Endothelial cell of umbilical vein (primary cell): Measurements from ENCODE around the gene RPS19BP1. TPM values are rescaled to one million over a fixed set of nuclear protein-coding genes. Genes with fewer than 3 reads are reported as not detected.

Experiments
- BruUV-seq: library from RNA; stranded (reverse); fragments of 400-500 nt; replicated peaks from 2 replicates; lab custom pipeline; 2021; lab: Mats Ljungman, UMichigan
- CTCF ChIA-PET: fragments of 300-600, 350-600 bp; sonication (Branson Sonifier 250); formaldehyde crosslinking; loops from one replicate; lab custom pipeline; 2021; ENCODE audit warnings: antibody characterized with exemption, inconsistent platforms; lab: Charles Lee
- POLR2A ChIA-PET: fragments of 300-600, 350-600 bp; sonication (Branson Sonifier 250); formaldehyde crosslinking; loops from one replicate; lab custom pipeline; 2021; ENCODE audit warnings: antibody characterized with exemption, inconsistent platforms; lab: Charles Lee
- DNase-seq: peaks from one replicate; pipeline ENCODE4 v3.0.0-alpha.2; 2011; ENCODE audit warnings: low read depth, low spot score
- FAIRE-seq: peaks from 2 replicates; lab custom pipeline; 2011; peaks lifted over from hg19 to GRCh38; lab: Jason Lieb, UNC
- H2AFZ ChIP-seq: 2 replicates; pipeline ENCODE4 v1.6.0; 2012; ENCODE audit warnings: low read depth, low read length, control low read depth, inconsistent platforms
- H3K27ac ChIP-seq: 2 replicates; pipeline ENCODE4 v1.5.1; 2011; ENCODE audit warnings: low read depth, mild to moderate bottlenecking, control low read depth, low read length, moderate library complexity; ENCODE audit not compliant: insufficient read depth
- H3K27me3 ChIP-seq, 2 experiments: 2 replicates each; pipeline versions ENCODE4 v1.6.0 to v1.6.1; 2011; ENCODE audit warnings: low read length in 2 of 2, mixed read lengths in 1 of 2; ENCODE audit not compliant: control insufficient read depth in 2 of 2, insufficient read depth in 2 of 2
- H3K36me3 ChIP-seq, 2 experiments: 2 replicates in 1 of 2; 3 replicates in 1 of 2; pipeline ENCODE4 v1.5.1; 2011; ENCODE audit warnings: low read length in 2 of 2, mild to moderate bottlenecking in 1 of 2, moderate library complexity in 1 of 2; ENCODE audit not compliant: control insufficient read depth in 2 of 2, insufficient read depth in 2 of 2; ENCODE audit errors: extremely low read depth in 1 of 2
- H3K4me1 ChIP-seq: 3 replicates; pipeline ENCODE4 v1.5.1; 2011; ENCODE audit warnings: mild to moderate bottlenecking, low read length; ENCODE audit not compliant: control insufficient read depth, insufficient read depth; ENCODE audit errors: extremely low read depth
- H3K4me2 ChIP-seq: 2 replicates; pipeline ENCODE4 v1.6.1; 2011; ENCODE audit warnings: low read length, control low read depth, mixed read lengths; ENCODE audit not compliant: insufficient read depth
- H3K4me3 ChIP-seq, 3 experiments: fragments of 200-600 bp in 1 of 3; sonication (generic), shearing (Covaris generic) in 1 of 3; replicated peaks in 1 of 3; 2 replicates each; pipeline ENCODE4 v1.5.1; 2011 to 2016; ENCODE audit warnings: control low read depth in 3 of 3, low read length in 3 of 3, mild to moderate bottlenecking in 2 of 3, inconsistent platforms in 1 of 3, low read depth in 1 of 3, moderate library complexity in 1 of 3; ENCODE audit not compliant: insufficient read depth in 1 of 3
- H3K79me2 ChIP-seq: 2 replicates; pipeline ENCODE4 v1.6.0; 2012; ENCODE audit warnings: low read length, inconsistent platforms; ENCODE audit not compliant: control insufficient read depth, insufficient read depth
- H3K9ac ChIP-seq: replicated peaks from 2 replicates; pipeline ENCODE3; 2011; ENCODE audit warnings: low read length, control low read depth; ENCODE audit not compliant: insufficient read depth; ENCODE audit errors: extremely low read depth
- H3K9me1 ChIP-seq: replicated peaks from 3 replicates; pipeline ENCODE4 v1.6.0; 2011; ENCODE audit warnings: mild to moderate bottlenecking, low read length; ENCODE audit not compliant: control insufficient read depth, insufficient read depth; ENCODE audit errors: extremely low read depth
- H3K9me3 ChIP-seq: replicated peaks from 2 replicates; pipeline ENCODE4 v1.5.1; 2012; ENCODE audit warnings: low read length, inconsistent platforms; ENCODE audit not compliant: control insufficient read depth, insufficient read depth
- H4K20me1 ChIP-seq: replicated peaks from 2 replicates; pipeline ENCODE3; 2011; ENCODE audit warnings: mild to moderate bottlenecking, low read length; ENCODE audit not compliant: control insufficient read depth, insufficient read depth; ENCODE audit errors: extremely low read depth
- FOS ChIP-seq: IDR thresholded peaks from 2 replicates; pipeline ENCODE4 v1.6.1; 2011; ENCODE audit warnings: mild to moderate bottlenecking, low read length, moderate library complexity, borderline replicate concordance; ENCODE audit not compliant: insufficient read depth
- GATA2 ChIP-seq: IDR thresholded peaks from 2 replicates; pipeline ENCODE4 v1.7.0; 2011; ENCODE audit warnings: low read depth, mild to moderate bottlenecking, moderate library complexity, mixed read lengths, low read length; ENCODE audit not compliant: insufficient read length, insufficient read depth
- POLR2A ChIP-seq: IDR thresholded peaks from 2 replicates; pipeline ENCODE4 v1.6.1; 2012; ENCODE audit warnings: low read depth, mild to moderate bottlenecking, control low read depth, low read length
- dilution Hi-C: fragments of 300-500 bp; cut with MboI; formaldehyde crosslinking; loops from one replicate; pipeline ENCODE4 v1.15.0; 2019; ENCODE audit warnings: low sequenced_read_pairs; ENCODE audit not compliant: extremely low pct_ligation_motif_present
- intact Hi-C: fragments of 100-400 bp; cut with micrococcal nuclease; formaldehyde crosslinking; loops from one replicate; pipeline ENCODE4 v1.10.0; 2022
- polyA plus RNA-seq, 4 experiments: library from polyadenylated mRNA; depleted of rRNA in 3 of 4; stranded (reverse) in 3 of 4; unstranded in 1 of 4; fragments of >200 nt; gene quantifications; 2 replicates each; pipeline versions ENCODE4 v1.2.1 to v1.2.3, GENCODE V29; 2011 to 2012; ENCODE audit warnings: missing spikeins in 1 of 4
- total RNA-seq: library from RNA; stranded (reverse); gene quantifications from 2 replicates; pipeline ENCODE4 v1.2.3, GENCODE V29; 2021
- TF ChIP-seq, protein P1 (sequence below), 2 donors: IDR thresholded peaks; 1 replicate in 1 of 2; 2 replicates in 1 of 2; pipeline ENCODE4 v1.5.1; 2011; ENCODE audit warnings: low read length in 2 of 2, mild to moderate bottlenecking in 2 of 2, moderate library complexity in 2 of 2, control low read depth in 1 of 2, inconsistent platforms in 1 of 2, low read depth in 1 of 2; ENCODE audit not compliant: insufficient read depth in 1 of 2; ENCODE audit errors: extremely low read depth in 1 of 2

RPS19BP1 gene
- total and polyA plus RNA-seq, 2 donors (not counting 3 experiments of a cell fraction or from before 2014, with no cell fraction given) = 66.6 to 84.3 TPM

GRCh38 chr22:39514373-39514973 is 18.1 kb downstream of the RPS19BP1 start:
- H3K9me3 ChIP-seq = no peaks in the 10 kb centered on the region
- no peaks in the 10 kb centered on the region for H4K20me1 ChIP-seq
- ChIA-PET CTCF (interaction anchor here (0.5 to 5.6 kb wide), 20 partner anchors 9 to 530 kb away, joined by 3 to 58 read pairs (median 6); partner anchors contain the start of genes MIEF1 and TAB1), POLR2A (interaction anchor here (1.0 kb wide), 1 partner anchor 195 kb away, joined by 4 read pairs; the partner anchor contains the start of gene RPL3)
- peaks cover 25 to 32% of the 10 kb centered on the region in 2 experiments for H3K36me3 ChIP-seq
- no peaks in the 10 kb centered on the region for H3K9me1 ChIP-seq
- no peak overlapping the region for H3K9ac ChIP-seq
- DNase-seq (peak; percentile 41), FAIRE-seq (peak; percentile 50)
- H3K4me1 ChIP-seq = peaks cover 8% of the 10 kb centered on the region
- TSS peak; percentile 13 for BruUV-seq
- H3K27me3 ChIP-seq = no peaks in the 10 kb centered on the region
- H3K4me2 ChIP-seq = no peak overlapping the region
- intact Hi-C loops (loop anchor here (1.0 kb wide), 1 partner anchor 18 kb away; no protein-coding TSS in a partner anchor), dilution Hi-C loops (no loop called here)
- no peak overlapping the region for H3K4me3 ChIP-seq
- H3K79me2 ChIP-seq = peaks cover 18% of the 10 kb centered on the region
- TF ChIP-seq, protein P1, sequence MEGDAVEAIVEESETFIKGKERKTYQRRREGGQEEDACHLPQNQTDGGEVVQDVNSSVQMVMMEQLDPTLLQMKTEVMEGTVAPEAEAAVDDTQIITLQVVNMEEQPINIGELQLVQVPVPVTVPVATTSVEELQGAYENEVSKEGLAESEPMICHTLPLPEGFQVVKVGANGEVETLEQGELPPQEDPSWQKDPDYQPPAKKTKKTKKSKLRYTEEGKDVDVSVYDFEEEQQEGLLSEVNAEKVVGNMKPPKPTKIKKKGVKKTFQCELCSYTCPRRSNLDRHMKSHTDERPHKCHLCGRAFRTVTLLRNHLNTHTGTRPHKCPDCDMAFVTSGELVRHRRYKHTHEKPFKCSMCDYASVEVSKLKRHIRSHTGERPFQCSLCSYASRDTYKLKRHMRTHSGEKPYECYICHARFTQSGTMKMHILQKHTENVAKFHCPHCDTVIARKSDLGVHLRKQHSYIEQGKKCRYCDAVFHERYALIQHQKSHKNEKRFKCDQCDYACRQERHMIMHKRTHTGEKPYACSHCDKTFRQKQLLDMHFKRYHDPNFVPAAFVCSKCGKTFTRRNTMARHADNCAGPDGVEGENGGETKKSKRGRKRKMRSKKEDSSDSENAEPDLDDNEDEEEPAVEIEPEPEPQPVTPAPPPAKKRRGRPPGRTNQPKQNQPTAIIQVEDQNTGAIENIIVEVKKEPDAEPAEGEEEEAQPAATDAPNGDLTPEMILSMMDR (IDR thresholded peaks at IDR 0.05; ENCODE audit: extremely low read depth in 1 of 2, insufficient read depth in 1 of 2, low read depth in 1 of 2, low read length in 2 of 2) = peak; percentile 75 to 83
- no peak for TF ChIP-seq FOS
- no peak for TF ChIP-seq GATA2
- TF ChIP-seq POLR2A = no peak
- no peak overlapping the region for H2AFZ ChIP-seq
- H3K27ac ChIP-seq = no peak overlapping the region
